NCI-H2029 (cell line): ENCODE results near the gene GRM5.
"Not testable (repeated sequence)": the region's sequence is repeated elsewhere in the genome, so short reads cannot be mapped to it uniquely, and the experiment has no call there.

Experiments used
- DNase-seq: peaks from one replicate; lab custom pipeline; 2025; lab: John Stamatoyannopoulos, UW

Gene GRM5

DNA sequence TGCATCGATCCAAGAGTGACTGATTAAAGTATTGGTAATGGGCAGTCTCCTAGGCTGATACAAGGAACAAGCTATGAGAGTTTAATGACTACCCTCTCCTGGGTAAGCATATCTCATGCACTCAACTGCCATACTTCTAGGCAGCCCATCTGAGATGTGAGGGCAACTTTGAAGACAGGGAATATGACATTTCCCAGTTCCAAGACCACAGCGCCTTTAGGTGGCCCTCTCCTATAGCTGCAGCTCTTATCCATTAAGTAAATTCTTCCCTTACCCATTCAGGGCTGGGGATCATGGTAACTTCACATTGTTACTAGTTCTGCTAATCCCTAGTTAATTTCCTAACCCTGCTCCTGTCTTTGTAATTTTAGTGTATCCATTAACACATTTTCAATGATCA lies 570.9 kb downstream of the GRM5 start:
- DNase-seq = no peak

GRCh38 chr11:88491674-88492073 lies 574.1 kb downstream of the GRM5 start:
- DNase-seq = no peak

DNA sequence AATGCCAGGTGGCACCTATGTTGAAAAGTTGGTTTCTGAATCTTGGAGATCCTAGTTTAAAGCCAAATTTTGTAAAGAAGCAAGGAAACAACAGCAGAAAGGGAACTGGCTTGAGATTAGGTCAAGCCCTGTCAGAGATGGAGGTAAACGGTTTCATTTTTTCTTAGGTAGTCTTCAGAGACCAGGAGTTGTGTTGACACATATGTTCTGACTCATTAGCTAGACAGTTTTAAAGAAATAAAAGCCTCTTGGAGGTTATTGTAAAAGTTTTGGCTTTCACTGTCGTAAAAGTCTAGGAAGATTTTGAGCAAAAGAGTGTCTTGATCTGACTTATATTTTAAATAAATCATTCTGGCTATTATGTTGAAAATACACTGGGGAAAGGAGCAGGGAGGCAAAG lies 576.8 kb downstream of the GRM5 start:
- no peak for DNase-seq

DNA sequence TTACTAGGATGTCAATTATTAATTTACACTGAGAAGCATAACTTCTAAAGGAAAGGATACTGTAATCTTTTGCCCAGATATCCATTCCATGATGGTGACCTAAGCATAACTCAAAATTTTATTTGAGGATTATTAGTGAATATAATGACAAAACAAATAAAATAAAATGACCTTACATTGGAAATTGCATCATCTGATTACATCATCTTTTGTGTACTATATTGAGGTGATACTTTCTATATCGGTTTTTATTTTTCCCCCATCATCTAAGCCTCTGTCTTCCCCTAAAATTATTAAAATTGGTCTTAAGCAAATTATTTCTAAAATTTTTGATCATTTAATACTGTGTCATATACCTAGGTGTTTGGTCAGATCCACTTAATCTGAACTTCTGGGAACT lies 578.1 kb downstream of the GRM5 start:
- no peak for DNase-seq

GRCh38 chr11:88484873-88485621 lies 580.7 kb downstream of the GRM5 start:
- peak; percentile 33 for DNase-seq

DNA sequence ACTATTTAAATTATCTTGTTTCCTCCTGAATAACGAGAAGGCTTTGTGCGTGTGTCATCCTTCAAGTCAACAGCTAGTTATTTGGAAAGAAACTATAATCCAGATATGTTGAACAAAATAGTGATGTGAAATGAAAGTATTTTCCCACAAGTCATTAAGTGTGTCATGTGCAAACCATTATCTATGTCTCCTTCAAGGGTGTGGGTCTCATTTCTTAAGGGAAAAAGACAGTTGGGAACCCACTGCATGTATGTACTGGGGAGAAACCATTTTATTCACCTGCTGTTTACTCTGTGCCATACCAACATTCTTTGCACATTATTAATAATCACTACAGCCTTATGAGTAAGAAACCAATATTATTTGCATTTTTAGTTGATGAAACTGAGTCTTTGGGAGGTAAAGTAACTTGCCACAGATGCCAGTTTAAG lies 582.9 kb downstream of the GRM5 start:
- no peak for DNase-seq

DNA sequence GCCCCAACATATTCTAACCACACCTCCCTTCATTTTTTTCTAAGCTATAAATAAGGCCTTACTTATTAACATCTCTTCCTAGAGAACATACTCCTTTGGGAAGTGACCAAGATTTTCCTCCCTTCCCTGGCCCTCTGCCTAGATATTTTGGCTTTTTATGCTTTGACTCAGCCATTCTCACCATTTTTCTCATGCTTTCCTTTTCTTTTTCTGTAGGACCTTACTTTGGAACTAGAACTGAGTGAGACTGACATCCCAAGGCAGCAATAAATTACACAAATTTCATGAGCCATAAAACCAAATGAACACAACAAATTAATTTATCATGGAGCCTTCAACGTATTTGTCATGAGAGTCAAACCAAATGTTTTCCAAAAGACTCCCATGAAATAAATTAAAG lies 585.6 kb downstream of the GRM5 start:
- no peak for DNase-seq

GRCh38 chr11:88478136-88478815 lies 587.5 kb downstream of the GRM5 start:
- peak; percentile 34 for DNase-seq

DNA sequence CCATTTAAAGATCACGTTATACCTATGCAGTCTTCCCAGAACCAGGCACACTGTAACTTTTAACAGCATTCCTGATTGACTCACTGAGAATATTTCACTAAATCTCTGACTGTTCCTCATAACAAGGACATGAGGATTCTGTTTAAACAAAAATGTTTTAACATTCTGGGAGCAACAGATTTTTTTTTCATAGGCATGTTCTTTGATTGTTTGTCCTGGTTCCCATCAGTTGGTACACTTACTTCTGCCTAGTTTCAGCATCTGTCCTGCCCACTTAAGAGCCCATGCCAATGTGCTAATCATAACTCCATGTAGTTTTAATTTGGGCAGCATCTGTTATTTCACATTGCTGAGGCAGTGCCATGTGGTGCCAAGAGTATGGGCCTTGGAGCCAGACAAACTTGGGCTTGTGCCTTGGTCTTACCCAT lies 589.8 kb downstream of the GRM5 start:
- no peak for DNase-seq

DNA sequence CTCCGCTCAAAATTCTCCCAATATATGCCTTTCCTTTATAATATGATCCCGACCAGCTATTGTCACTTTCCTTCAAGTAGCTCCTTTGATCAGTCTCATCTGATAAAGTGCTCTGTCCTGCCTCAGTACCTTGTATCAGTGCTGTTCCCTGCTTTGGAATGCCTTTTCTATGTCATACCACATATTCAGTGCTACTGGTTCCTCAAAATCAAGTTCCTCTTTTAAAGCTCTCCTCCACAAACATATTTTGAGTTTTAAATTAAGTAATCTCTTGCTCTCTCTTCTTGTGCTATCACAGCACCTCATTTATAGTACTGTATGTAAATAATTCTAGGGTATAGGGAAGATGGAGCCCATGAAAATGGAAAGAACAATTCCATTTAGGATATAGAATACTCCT lies 591.1 kb downstream of the GRM5 start:
- DNase-seq = no peak

DNA sequence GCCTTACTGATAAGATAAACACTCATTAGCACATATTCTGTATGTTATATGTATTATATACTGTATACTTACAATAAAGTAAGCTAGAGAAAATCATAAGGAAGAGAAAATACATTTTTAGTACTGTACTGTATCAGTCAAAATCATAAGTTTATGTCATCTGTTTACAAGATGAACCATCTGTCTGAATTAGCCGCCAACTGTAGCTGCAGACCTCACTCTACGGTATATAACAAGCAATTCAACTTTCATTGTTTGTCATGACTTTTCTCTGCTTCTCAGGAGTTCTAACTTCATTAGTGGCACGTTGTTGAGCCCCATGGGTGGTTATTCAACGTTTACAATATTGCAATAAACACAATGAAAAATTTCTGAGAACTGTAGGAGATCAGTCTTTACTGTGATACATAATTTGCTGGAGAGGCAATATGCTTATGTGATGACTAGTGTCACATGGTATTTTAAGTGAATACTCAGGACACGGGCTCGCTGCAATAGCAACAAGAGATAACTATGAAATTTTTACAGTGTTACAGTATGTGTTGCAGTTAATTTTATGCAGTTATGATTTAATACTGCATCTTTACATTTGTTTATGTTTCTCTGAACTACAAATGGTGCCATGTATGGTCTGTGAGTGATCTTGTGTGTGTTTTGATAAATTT lies 596.1 kb downstream of the GRM5 start:
- DNase-seq = no peak

- no peak for DNase-seq
Measured at GRCh38 chr11:88464528-88464927, 601.3 kb downstream of the GRM5 start.

DNA sequence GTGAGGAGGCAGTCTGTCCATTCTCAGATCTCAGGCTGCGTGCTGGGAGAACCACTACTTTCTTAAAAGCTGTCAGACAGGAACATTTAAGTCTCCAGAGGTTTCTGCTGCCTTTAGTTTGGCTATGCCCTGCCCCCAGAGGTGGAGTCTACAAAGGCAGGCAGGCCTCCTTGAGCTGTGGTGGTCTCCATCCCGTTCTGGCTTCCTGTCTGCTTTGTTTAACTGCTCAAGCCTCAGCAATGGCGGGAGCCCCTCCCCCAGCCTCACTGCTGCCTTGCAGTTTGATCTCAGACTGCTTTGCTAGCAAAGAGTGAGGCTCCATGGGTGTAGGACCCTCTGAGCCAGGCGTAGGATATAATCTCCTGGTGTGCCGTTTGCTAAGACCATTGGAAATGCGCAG lies 602.5 kb downstream of the GRM5 start:
- DNase-seq = not testable (repeated sequence)

- DNase-seq = not testable (repeated sequence)
Measured at GRCh38 chr11:88458047-88458446, 607.7 kb downstream of the GRM5 start.

DNA sequence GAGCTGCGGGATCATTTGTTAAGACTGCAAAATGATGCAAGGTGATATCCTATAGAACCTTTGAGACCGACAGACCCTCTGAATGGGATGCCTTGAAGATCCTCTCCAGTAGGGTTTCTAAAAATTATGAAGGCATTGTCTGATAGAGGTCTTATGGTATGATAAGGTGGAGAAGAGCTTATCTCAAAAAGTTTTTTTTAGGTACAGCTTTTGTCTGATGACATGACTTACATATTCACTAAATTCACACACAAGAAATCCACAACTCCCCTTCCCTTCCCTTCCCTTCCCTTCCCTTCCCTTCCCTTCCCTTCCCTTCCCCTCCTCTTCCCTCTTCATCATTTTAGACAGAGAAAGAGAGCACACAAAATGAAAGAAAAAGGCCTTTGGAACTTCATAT lies 609.8 kb downstream of the GRM5 start:
- DNase-seq = no peak

GRCh38 chr11:88454881-88455280 lies 610.9 kb downstream of the GRM5 start:
- no peak for DNase-seq
